BE2C (cell line): ENCODE measurements around the gene ATP10A.

ENCODE experiments used
- DNase-seq: peaks from one replicate; pipeline ENCODE4 v3.0.0-alpha.2; 2020
- H3K27me3 ChIP-seq: fragments of 250-450 bp; sonication (Bioruptor Pico); 2 replicates; pipeline ENCODE4 v1.5.1; 2020; ENCODE audit warnings: mild to moderate bottlenecking
- H3K36me3 ChIP-seq: fragments of 250-450 bp; sonication (Bioruptor Pico); 2 replicates; pipeline ENCODE4 v1.5.1; 2020; ENCODE audit warnings: mild to moderate bottlenecking
- H3K4me1 ChIP-seq: fragments of 250-450 bp; sonication (Bioruptor Pico); 2 replicates; pipeline ENCODE4 v1.5.1; 2020
- H3K4me3 ChIP-seq: 2 replicates; pipeline ENCODE4 v1.5.1; 2011; ENCODE audit warnings: low read depth, low read length
- H3K9me3 ChIP-seq: fragments of 250-450 bp; sonication (Bioruptor Pico); 2 replicates; pipeline ENCODE4 v1.5.1; 2020
- TF ChIP-seq, protein P1 (sequence below): IDR thresholded peaks from 2 replicates; pipeline ENCODE4 v1.5.1; 2012; ENCODE audit warnings: mild to moderate bottlenecking, low read depth, low read length

The ATP10A gene

DNA sequence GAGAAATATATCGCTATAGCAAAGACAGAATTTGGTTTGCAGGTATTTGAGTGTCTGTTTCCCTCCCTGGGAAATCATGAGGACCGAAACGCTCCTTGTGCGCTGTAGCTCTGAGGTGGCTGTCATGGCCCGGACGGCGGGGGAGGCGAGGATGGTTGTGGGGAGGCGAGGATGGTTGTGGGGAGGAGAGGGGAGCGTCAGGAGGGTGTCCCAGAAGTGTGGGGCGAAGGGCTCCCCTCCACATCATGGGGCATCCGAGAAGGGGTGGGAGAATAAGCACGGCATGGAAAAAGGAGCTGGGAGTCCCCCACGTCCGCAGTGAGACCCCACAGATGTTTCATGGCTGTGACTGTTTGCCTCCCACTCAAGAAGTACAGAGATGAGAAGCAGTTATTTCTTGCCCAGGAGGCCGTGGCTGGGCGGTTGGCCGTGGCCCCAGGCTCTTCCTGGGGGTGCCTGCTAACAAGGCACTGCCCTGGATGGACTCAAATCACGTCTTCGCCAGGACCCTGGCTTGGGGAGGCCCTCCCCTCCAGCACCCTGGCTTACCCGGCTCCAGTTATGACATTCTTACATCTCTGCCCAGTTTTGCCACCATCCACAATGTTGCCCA, 947 bp upstream of the ATP10A start:
- TF ChIP-seq, protein P1, sequence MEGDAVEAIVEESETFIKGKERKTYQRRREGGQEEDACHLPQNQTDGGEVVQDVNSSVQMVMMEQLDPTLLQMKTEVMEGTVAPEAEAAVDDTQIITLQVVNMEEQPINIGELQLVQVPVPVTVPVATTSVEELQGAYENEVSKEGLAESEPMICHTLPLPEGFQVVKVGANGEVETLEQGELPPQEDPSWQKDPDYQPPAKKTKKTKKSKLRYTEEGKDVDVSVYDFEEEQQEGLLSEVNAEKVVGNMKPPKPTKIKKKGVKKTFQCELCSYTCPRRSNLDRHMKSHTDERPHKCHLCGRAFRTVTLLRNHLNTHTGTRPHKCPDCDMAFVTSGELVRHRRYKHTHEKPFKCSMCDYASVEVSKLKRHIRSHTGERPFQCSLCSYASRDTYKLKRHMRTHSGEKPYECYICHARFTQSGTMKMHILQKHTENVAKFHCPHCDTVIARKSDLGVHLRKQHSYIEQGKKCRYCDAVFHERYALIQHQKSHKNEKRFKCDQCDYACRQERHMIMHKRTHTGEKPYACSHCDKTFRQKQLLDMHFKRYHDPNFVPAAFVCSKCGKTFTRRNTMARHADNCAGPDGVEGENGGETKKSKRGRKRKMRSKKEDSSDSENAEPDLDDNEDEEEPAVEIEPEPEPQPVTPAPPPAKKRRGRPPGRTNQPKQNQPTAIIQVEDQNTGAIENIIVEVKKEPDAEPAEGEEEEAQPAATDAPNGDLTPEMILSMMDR: no peak
- Histone ChIP-seq H3K4me1 (no peaks in the 10 kb centered on the region), H3K4me3 (no peak overlapping the region), H3K9me3 (no peaks in the 10 kb centered on the region), H3K27me3 (no peaks in the 10 kb centered on the region), H3K36me3 (no peaks in the 10 kb centered on the region)
- DNase-seq: no peak

DNA sequence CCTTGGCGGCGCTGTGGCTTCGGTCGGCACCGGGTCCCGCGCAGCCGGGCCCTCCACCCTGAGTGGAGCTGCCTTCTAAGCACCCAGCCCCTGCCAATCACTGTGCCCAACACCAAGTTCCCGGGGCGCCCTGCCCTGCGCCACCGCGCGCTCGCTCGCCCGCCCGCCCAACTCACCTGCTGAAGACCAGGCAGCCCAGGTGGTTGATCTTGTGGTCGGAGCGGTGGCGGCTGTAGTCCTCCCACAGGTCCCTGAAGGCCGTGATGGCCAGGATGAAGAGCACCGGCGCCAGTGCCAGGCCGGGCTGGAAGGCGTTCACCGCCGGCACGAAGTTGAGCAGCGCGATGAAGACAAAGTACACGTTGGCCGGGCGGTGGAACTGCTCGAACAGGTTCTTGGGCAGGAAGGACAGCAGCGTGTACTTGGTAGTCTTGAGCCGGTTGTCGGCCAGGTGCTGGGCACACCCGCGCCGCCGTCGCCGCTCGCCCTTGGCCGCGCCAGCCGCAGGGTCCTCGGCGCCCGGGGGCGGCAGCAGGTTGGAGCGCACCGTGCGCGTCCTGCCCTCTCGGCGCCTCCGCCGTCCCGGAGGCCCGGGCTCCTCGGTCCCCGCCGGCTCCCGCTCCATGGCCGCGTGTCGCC, 536 bp downstream of the ATP10A start:
- no peak overlapping the region for H3K4me3 ChIP-seq
- no peaks in the 10 kb centered on the region for H3K27me3 ChIP-seq

DNA sequence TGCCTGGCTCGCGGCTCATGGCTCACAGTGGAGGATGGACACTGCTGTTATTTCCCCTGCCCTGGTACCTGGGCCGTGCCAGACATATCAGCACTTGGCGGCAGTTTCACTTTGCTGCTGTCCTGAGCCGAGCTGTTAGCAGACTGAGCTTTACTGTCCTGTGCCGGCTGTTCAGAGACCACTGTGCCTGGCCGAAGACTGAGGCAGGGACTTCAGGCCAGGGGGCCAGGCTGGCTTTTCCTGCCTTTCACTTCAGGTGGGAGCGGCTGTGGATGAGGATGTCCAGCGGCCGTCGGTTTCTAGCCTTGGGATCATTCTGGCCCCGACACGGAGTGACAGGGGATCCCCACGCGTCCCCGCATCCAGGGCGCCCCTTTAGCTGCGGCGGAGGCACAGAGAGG, 1.1 kb downstream of the ATP10A start:
- H3K36me3 ChIP-seq: no peaks in the 10 kb centered on the region
- H3K4me1 ChIP-seq: no peaks in the 10 kb centered on the region
- no peaks in the 10 kb centered on the region for H3K27me3 ChIP-seq
- H3K9me3 ChIP-seq: no peaks in the 10 kb centered on the region
- H3K4me3 ChIP-seq: no peak overlapping the region
- DNase-seq: no peak
- TF ChIP-seq, protein P1: no peak

More for the DNA sequence above, 536 bp downstream of the ATP10A start:
- H3K36me3 ChIP-seq: no peaks in the 10 kb centered on the region
- H3K4me1 ChIP-seq: no peaks in the 10 kb centered on the region
- DNase-seq: no peak
- TF ChIP-seq, protein P1: no peak
- no peaks in the 10 kb centered on the region for H3K9me3 ChIP-seq

DNA sequence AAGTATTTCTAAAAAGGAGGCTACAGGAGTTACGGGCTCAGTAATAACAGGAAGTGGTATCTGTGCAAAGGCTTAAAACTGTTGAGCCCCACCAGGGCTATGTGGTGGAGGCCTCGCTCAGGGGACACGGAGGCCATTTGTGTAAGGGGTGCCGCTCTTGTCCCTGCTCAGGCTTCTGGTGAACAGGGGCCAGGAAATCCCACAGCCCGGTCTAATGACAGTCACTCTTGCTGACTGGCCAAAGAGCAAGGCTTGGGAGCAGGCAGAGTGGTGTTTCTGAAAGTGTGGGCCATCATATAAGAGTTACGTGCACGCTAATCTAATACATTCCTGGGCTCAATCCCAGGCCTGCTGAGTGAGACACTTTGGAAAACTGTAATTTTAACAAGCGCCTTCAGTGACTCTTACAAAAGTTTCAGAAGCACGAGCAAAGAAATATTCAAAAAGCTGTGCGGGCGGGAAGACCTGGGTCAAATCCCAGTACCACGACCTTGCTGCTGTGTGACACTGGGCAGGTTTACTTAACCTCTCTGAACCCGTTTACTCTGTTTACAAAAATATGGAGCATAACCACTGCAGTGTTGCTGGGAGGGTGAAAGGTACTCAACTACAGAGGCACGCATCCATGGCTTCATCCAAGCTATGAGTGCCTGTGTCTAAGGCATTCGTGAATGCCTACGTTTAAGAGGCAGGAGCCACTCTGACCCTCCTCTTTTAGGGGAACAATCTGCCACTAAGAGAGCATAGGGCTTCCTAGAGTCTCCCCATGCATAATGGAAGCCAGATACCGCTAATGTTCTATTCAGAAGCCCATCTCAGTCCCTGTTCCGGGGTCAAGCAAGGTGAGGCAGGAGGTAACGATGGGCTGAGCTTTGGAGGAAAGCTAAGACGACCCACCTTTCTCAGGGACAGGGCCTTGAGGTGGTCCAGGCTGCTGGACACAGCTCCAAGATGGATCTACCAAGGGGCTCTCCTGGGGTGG, 2.0 kb downstream of the ATP10A start:
- TF ChIP-seq, protein P1: no peak
- Histone ChIP-seq H3K4me1 (no peaks in the 10 kb centered on the region), H3K4me3 (no peak overlapping the region), H3K27me3 (no peaks in the 10 kb centered on the region), H3K36me3 (no peaks in the 10 kb centered on the region), H3K9me3 (no peaks in the 10 kb centered on the region)
- DNase-seq: no peak

DNA sequence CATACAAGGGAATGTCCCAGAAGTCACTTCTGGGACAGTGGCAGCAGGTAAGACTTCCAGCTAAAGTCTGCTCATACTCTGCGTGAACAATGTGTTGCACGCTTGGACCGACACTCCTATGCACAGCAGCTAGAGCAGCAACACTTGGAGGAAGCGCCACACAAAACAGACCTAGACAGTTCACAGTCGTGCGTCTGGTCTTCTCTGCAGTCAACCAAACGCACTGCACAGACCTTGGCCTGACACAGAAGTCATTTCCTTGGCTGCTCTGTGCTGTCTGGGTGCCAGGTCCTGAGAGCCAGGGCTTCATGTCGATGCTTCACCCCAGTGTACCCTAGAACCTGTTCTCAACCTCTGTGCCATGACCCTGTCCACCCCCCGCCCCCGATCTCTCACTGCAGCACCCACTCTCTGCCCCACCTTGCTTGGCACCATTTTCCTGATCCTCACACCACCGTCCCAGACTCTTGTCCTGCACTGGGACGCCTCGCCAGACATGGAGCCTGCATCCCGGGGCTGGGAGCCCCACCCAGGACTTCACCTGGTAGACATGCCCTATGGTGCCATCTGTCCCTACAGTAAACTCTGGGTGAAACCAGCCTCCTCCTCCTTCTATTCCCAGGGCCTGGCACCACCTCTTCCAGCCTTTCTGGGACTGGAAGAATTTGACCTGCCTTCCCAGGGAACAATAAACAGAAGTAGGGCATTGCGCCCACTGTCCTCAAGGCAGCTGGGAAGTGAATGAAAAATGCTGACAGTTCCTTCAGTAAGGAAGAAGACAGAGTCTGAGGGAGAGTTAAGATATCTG, 3.1 kb downstream of the ATP10A start:
- TF ChIP-seq, protein P1: no peak
- no peak overlapping the region for H3K4me3 ChIP-seq
- DNase-seq: no peak
- H3K4me1 ChIP-seq: no peaks in the 10 kb centered on the region
- no peaks in the 10 kb centered on the region for H3K36me3 ChIP-seq
- H3K27me3 ChIP-seq: no peaks in the 10 kb centered on the region
- H3K9me3 ChIP-seq: no peaks in the 10 kb centered on the region
